GM18517 (cell line): ENCODE measurements around the gene PRDX5.

Experiments
- ATAC-seq: cut with Tn5 transposase; IDR thresholded peaks from one replicate; pipeline ENCODE4 v1.9.1; 2021; ENCODE audit warnings: mild to moderate bottlenecking, moderate library complexity; ENCODE audit not compliant: unreplicated experiment

The PRDX5 gene

GRCh38 chr11:64359712-64360445, 42.0 kb downstream of the PRDX5 start:
- ATAC-seq: no peak

DNA sequence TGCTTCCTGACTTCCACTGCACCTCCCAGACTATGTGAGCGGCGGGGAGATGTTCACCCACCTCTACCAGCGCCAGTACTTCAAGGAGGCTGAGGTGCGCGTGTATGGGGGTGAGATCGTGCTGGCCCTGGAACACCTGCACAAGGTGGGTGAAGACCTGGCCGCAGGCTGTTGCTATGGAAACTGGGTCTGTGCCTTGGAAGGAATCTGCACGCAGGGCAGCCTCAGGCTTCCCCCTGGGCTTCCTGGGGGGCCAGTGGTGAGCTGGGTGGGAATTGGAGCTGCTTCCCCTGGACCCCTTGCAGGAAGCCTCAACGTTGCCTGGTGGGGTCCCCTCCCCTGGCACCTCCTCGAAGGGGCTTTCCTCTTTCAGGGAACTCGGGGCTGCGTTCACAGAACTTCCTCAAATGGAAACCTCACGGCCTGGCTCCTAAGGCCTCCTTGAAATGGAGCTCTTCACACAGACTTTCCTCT, 42.6 kb downstream of the PRDX5 start:
- ATAC-seq: no peak

DNA sequence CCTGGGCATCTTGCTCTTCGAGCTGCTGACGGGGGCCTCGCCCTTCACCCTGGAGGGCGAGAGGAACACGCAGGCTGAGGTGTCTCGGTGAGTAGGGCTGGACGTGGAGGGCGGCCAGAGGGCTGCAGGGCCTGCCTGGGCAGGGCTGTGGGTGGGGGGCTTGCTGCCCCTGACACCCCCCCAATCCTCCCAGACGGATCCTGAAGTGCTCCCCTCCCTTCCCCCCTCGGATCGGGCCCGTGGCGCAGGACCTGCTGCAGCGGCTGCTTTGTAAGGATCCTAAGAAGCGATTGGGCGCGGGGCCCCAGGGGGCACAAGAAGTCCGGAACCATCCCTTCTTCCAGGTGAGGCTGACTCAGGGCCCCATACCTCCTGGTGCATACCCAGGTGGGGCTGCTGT, 43.7 kb downstream of the PRDX5 start:
- ATAC-seq: no peak

DNA sequence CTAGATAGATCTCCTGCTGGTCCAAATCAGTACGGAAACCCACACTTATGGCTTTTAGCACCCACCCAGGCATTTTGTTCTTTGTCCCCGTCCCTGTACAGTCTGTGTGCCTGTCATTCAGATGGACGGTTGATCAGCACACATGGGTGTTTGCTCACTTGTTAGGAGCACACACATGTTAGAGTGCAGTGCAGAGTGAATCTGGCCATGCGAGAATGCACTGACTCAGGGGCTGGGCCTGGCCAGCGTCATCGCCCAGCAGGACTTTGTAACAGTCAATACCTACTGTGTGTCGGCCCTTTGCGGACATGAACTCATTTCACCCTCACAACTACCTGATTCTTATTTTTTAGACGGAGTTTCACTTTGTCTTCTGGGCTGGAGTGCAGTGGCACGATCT, 44.4 kb downstream of the PRDX5 start:
- no peak for ATAC-seq

GRCh38 chr11:64364435-64364834, 46.5 kb downstream of the PRDX5 start:
- no peak for ATAC-seq

GRCh38 chr11:64364911-64365310, 47.0 kb downstream of the PRDX5 start:
- ATAC-seq: no peak

DNA sequence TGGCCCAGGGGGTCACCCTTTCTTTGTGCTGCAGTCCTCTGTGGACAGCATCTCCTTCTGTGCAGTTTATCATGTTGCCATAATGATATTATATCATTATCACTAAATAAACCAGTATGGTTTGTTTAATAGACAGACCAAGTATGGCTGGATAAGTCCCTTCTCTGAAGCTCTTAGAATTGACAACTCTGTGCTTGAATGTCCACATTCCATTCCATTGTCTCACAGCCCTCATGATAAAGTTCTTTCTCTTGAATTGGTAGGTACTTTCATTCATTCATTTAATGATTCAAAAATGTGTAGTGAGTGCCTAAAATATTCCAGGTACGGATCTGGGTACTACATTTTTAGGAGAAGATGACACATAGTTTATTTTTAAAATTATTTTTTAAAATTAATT, 48.8 kb downstream of the PRDX5 start:
- ATAC-seq: no peak

DNA sequence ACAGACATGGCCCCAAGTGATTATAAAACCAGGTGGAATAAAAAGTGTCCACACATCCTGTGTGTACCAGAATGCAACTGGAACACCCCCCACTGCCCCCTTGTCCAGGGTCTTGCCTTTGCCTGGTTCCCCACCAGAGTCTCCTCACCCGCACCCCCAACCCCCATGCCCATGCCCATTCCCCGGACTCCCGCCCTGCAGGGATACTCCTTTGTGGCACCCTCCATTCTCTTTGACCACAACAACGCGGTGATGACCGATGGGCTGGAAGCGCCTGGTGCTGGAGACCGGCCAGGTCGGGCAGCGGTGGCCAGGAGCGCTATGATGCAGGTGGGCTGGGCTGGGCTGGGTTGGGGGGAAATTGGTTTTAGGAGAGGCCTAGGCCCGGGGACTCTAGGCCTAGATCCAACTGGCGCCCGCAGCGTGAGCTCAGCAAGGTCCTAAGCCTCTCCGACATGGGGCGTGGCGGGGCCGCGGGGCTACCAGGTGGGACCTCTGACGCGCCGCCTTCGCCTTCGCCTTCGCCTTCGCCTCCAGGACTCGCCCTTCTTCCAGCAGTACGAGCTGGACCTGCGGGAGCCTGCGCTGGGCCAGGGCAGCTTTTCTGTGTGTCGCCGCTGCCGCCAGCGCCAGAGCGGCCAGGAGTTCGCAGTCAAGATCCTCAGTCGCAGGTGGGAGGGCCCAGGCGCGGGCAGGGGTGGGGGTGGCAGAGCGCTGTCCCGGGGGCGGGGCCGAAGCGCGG, 50.2 kb downstream of the PRDX5 start:
- no peak for ATAC-seq

DNA sequence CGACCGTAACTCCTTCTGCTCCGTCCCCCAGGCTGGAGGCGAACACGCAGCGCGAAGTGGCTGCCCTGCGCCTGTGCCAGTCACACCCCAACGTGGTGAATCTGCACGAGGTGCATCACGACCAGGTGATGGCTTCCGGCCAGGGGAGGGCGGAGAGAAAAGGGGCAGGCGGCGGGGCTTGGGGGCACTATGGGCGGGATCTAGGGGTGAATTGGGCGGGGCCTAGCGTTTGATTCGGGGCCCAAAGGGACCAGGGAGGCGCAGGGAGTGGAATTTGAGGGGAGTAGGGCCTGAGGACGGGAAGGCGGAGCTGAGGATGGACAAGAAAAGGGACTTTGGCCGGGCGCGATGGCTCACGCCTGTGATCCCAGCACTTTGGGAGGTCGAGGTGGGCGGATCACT, 50.8 kb downstream of the PRDX5 start:
- no peak for ATAC-seq

DNA sequence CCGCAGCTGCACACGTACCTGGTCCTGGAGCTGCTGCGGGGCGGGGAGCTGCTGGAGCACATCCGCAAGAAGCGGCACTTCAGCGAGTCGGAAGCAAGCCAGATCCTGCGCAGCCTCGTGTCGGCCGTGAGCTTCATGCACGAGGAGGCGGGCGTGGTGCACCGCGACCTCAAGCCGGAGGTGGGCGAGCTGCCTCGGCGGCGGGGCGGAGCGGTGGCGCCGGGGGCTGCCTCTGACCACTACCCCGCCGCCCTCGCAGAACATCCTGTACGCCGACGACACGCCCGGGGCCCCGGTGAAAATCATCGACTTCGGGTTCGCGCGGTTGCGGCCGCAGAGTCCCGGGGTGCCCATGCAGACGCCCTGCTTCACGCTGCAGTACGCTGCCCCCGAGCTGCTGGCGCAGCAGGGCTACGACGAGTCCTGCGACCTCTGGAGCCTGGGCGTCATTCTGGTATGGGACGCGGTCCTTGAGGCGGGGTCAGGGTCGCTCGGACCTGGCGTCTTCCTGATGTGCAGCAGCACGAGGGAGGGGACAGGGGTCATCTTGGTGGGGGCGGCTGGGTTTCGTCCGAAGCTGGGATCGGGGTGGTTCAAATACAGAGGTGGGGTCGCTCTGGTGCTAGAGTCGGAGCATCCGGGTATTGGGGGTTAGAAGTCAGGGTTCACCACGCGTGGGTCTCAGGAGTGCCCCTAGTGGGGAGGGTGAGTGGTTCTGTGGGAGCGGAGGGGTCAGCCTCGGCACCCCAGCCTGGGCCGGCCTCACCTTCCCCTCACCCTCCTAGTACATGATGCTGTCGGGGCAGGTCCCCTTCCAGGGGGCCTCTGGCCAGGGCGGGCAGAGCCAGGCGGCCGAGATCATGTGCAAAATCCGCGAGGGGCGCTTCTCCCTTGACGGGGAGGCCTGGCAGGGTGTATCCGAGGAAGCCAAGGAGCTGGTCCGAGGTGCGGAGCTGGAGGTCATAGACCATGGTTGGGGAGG, 51.8 kb downstream of the PRDX5 start:
- no peak for ATAC-seq

- no peak for ATAC-seq
These were observed 53.3 kb downstream of the PRDX5 start for GRCh38 chr11:64371201-64371600.
